Fibroblast of lung (primary cell): ENCODE results near the gene MBOAT1. TPM values are rescaled to one million over a fixed set of nuclear protein-coding genes. Genes with fewer than 3 reads are reported as not detected.

Experiments used
- DNase-seq, 2 donors: peaks; one replicate each; pipeline versions ENCODE4 v3.0.0 to v3.0.0-alpha.2; 2010; ENCODE audit warnings: low read depth in 2 of 2
- H2AFZ ChIP-seq: 2 replicates; pipeline ENCODE4 v1.5.1; 2012; ENCODE audit warnings: low read length, control low read depth, inconsistent platforms
- H3K27ac ChIP-seq: 2 replicates; pipeline ENCODE4 v1.5.1; 2011; ENCODE audit warnings: low read length, control low read depth; ENCODE audit not compliant: insufficient read depth
- H3K27me3 ChIP-seq: 2 replicates; pipeline ENCODE4 v1.5.1; 2011; ENCODE audit warnings: mild to moderate bottlenecking, low read length; ENCODE audit not compliant: control insufficient read depth, insufficient read depth
- H3K36me3 ChIP-seq: 2 replicates; pipeline ENCODE4 v1.5.1; 2011; ENCODE audit warnings: low read length; ENCODE audit not compliant: control insufficient read depth, insufficient read depth
- H3K4me1 ChIP-seq: 2 replicates; pipeline ENCODE4 v1.5.1; 2011; ENCODE audit warnings: low read length; ENCODE audit not compliant: control insufficient read depth, insufficient read depth; ENCODE audit errors: extremely low read depth
- H3K4me2 ChIP-seq: 2 replicates; pipeline ENCODE4 v1.5.1; 2011; ENCODE audit warnings: low read length, control low read depth; ENCODE audit not compliant: insufficient read depth; ENCODE audit errors: extremely low read depth
- H3K4me3 ChIP-seq, 4 experiments: fragments of 200-600 bp in 1 of 4; sonication (generic) in 1 of 4; replicated peaks in 1 of 4; 2 replicates each; pipeline ENCODE4 v1.5.1; 2011 to 2016; ENCODE audit warnings: low read length in 4 of 4, low read depth in 3 of 4, mild to moderate bottlenecking in 3 of 4, control low read depth in 2 of 4, inconsistent platforms in 1 of 4, mixed read lengths in 1 of 4; ENCODE audit not compliant: insufficient read depth in 1 of 4; ENCODE audit errors: control extremely low read depth in 1 of 4
- H3K79me2 ChIP-seq: 2 replicates; pipeline ENCODE4 v1.5.1; 2012; ENCODE audit warnings: mild to moderate bottlenecking, low read length, inconsistent platforms; ENCODE audit not compliant: control insufficient read depth, insufficient read depth
- H3K9ac ChIP-seq: 2 replicates; pipeline ENCODE4 v1.5.1; 2011; ENCODE audit warnings: mild to moderate bottlenecking, low read length, control low read depth; ENCODE audit not compliant: insufficient read depth
- H3K9me3 ChIP-seq: 2 replicates; pipeline ENCODE4 v1.5.1; 2012; ENCODE audit warnings: low read depth, low read length; ENCODE audit not compliant: control insufficient read depth, insufficient read depth
- H4K20me1 ChIP-seq: 2 replicates; pipeline ENCODE4 v1.5.1; 2011; ENCODE audit warnings: low read length; ENCODE audit not compliant: control insufficient read depth, insufficient read depth; ENCODE audit errors: extremely low read depth
- EZH2 ChIP-seq: IDR thresholded peaks from 2 replicates; pipeline ENCODE4 v1.5.1; 2012; ENCODE audit warnings: low read length, control low read depth, mild to moderate bottlenecking; ENCODE audit errors: missing control alignments
- polyA plus RNA-seq, 2 donors: library from polyadenylated mRNA; depleted of rRNA in 1 of 2; stranded (reverse) in 1 of 2; unstranded in 1 of 2; fragments of >200 nt; gene quantifications; 2 replicates each; pipeline ENCODE4 v1.2.1, GENCODE V29; 2011 to 2012; ENCODE audit warnings: missing spikeins in 1 of 2
- total RNA-seq: library from RNA; depleted of rRNA; stranded (reverse); fragments of >200 nt; gene quantifications from 2 replicates; pipeline ENCODE4 v1.2.1, GENCODE V29; 2014
- TF ChIP-seq, protein P1 (sequence below), 2 donors: IDR thresholded peaks in 1 of 2; conservative IDR thresholded peaks in 1 of 2; 1 replicate in 1 of 2; 2 replicates in 1 of 2; pipeline ENCODE4 v1.5.1; 2011 to 2012; ENCODE audit warnings: low read length in 2 of 2, control low read depth in 1 of 2, inconsistent platforms in 1 of 2, low read depth in 1 of 2, mild to moderate bottlenecking in 1 of 2

Gene MBOAT1
- total and polyA plus RNA-seq, 2 donors (not counting 1 experiment from before 2014, with no cell fraction given) = 3.1 to 6.6 TPM

DNA sequence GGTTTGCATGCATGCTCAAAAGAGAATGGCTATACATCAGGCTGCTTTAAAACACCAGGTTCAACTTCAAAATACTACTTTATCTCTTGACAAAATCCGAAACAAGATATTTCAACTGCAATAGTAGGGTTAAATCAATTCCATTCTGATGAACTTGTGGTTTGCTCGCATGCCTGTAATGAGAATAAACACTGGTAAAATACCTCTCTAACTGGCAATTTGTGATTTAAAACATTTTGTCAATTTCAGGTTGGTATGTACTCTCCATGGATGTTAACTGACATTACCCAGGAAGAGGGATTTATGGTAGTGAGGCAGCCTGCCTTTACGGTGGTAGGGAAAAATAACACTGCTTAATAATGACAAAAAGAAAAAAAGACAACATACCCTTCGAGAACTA lies 74.4 kb downstream of the MBOAT1 start:
- no peaks in the 10 kb centered on the region for H3K36me3 ChIP-seq
- no peak overlapping the region for H3K9ac ChIP-seq
- H3K27me3 ChIP-seq = no peaks in the 10 kb centered on the region
- H3K4me1 ChIP-seq = no peaks in the 10 kb centered on the region
- H3K79me2 ChIP-seq = no peaks in the 10 kb centered on the region
- DNase-seq = peak in 1 of 2 donors; percentile 27
- no peaks in the 10 kb centered on the region for H4K20me1 ChIP-seq
- no peak overlapping the region for H3K4me2 ChIP-seq
- H3K9me3 ChIP-seq = no peaks in the 10 kb centered on the region
- no peak overlapping the region for H3K27ac ChIP-seq
- no peak overlapping the region for H2AFZ ChIP-seq
- H3K4me3 ChIP-seq = no peak overlapping the region
- TF ChIP-seq, protein P1, sequence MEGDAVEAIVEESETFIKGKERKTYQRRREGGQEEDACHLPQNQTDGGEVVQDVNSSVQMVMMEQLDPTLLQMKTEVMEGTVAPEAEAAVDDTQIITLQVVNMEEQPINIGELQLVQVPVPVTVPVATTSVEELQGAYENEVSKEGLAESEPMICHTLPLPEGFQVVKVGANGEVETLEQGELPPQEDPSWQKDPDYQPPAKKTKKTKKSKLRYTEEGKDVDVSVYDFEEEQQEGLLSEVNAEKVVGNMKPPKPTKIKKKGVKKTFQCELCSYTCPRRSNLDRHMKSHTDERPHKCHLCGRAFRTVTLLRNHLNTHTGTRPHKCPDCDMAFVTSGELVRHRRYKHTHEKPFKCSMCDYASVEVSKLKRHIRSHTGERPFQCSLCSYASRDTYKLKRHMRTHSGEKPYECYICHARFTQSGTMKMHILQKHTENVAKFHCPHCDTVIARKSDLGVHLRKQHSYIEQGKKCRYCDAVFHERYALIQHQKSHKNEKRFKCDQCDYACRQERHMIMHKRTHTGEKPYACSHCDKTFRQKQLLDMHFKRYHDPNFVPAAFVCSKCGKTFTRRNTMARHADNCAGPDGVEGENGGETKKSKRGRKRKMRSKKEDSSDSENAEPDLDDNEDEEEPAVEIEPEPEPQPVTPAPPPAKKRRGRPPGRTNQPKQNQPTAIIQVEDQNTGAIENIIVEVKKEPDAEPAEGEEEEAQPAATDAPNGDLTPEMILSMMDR (conservative IDR thresholded peaks at IDR 0.05 in 1 of 2, IDR thresholded peaks at IDR 0.05 in 1 of 2; ENCODE audit: low read depth in 1 of 2, low read length in 2 of 2) = no peak
- TF ChIP-seq EZH2 = no peak

DNA sequence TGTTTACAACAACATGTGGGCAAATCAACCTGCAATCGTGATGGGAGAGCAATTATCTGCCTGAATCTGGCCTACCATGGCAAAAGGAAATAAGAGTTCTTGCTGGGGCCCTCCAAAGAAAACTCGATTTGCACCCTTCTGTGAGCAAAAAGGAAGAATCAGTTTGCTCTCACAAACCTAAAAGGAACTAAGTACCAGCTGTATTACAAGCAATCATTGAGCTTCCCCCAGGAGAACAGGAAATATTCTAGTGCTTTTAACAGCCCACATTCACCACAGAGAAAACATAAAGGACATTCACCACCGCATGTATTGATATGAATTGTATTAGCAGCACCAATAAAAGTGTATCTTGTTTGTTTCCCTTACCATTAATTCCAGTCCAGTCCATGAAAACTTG lies 75.0 kb downstream of the MBOAT1 start:
- Histone ChIP-seq H3K9ac (no peak overlapping the region), H3K9me3 (no peaks in the 10 kb centered on the region), H3K4me2 (no peak overlapping the region), H3K79me2 (no peaks in the 10 kb centered on the region), H3K27me3 (no peaks in the 10 kb centered on the region), H2AFZ (no peak overlapping the region), H3K4me1 (no peaks in the 10 kb centered on the region), H4K20me1 (no peaks in the 10 kb centered on the region), H3K27ac (no peak overlapping the region), H3K36me3 (no peaks in the 10 kb centered on the region), H3K4me3 (no peak overlapping the region)
- no peak for DNase-seq
- TF ChIP-seq, protein P1 (conservative IDR thresholded peaks at IDR 0.05 in 1 of 2, IDR thresholded peaks at IDR 0.05 in 1 of 2; ENCODE audit: low read depth in 1 of 2, low read length in 2 of 2) = no peak
- TF ChIP-seq EZH2 = no peak

DNA sequence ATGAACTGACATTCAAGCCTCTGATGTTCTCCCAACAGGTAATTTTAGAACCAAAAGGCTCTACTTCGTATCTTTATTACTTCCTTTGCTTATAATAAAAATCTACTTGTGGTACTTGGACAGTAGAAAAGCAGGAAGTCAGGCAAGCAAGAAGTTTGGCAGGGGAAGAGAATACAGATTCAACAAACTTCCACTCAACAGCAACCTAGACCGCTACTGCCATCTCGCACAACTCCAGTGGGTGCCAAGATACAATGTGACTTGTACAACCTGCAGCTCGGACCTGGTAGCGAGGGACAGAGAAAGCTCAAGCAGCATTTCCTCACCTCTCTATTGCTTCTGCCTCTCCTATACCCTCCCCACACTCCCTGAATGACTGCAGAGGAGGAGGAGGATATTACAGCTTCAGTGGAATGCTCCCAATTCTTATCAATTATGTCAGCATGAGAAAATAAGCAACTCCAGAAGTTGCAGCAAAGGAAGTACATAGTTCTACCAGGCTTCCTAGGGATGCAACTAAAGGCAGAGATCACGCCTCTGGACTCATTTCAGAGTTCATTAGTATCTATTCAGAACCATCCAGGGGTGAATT lies 76.5 kb downstream of the MBOAT1 start:
- DNase-seq = no peak
- no peak overlapping the region for H3K27ac ChIP-seq
- TF ChIP-seq, protein P1 (conservative IDR thresholded peaks at IDR 0.05 in 1 of 2, IDR thresholded peaks at IDR 0.05 in 1 of 2; ENCODE audit: low read depth in 1 of 2, low read length in 2 of 2) = no peak
- TF ChIP-seq EZH2 = no peak
- H3K27me3 ChIP-seq = no peaks in the 10 kb centered on the region
- H4K20me1 ChIP-seq = no peaks in the 10 kb centered on the region
- H3K4me3 ChIP-seq = no peak overlapping the region
- no peaks in the 10 kb centered on the region for H3K36me3 ChIP-seq
- no peak overlapping the region for H2AFZ ChIP-seq
- no peaks in the 10 kb centered on the region for H3K79me2 ChIP-seq
- no peak overlapping the region for H3K9ac ChIP-seq
- H3K4me1 ChIP-seq = no peaks in the 10 kb centered on the region
- no peak overlapping the region for H3K4me2 ChIP-seq
- H3K9me3 ChIP-seq = no peaks in the 10 kb centered on the region
